ENCODE results near the gene PALMD.

The PALMD gene

DNA sequence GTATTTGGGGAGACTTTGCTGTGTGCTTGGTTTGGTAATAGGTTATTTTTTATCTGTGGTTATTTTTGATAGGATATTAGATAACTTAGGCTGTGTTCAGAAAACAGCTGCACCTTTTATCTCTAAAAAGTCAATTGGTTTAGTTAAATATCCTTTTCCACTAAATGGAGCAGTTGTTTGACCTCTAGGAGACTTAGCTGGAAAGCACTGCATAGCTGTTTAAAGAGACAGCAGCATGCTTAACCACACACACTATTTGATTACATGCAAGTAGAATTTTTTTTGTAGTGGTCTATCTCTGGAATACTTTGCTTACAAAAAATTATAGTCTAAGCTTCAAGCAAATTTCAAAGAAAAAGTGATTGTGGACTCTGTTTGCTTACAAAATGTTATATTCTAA is 6.5 kb upstream of the PALMD start:
- Histone ChIP-seq H3K36me3 (ENCODE audit: control insufficient read depth, insufficient read depth, low read length) (no peaks in the 10 kb centered on the region), H3K4me3 (ENCODE audit: low read depth, low read length) (no peak overlapping the region), H3K9me3 (ENCODE audit: control insufficient read depth, low read length) (no peaks in the 10 kb centered on the region), H3K27me3 (ENCODE audit: control insufficient read depth, insufficient read depth, low read length) (no peaks in the 10 kb centered on the region), H3K79me2 (no peaks in the 10 kb centered on the region), H3K27ac (no peak overlapping the region), H3K9ac (no peak overlapping the region), H2AFZ (no peak overlapping the region), H3K4me2 (ENCODE audit: low read length) (no peak overlapping the region), H3K4me1 (peaks cover 2% of the 10 kb centered on the region)
- TF ChIP-seq CTCF (IDR thresholded peaks at IDR 0.05) = no peak

DNA sequence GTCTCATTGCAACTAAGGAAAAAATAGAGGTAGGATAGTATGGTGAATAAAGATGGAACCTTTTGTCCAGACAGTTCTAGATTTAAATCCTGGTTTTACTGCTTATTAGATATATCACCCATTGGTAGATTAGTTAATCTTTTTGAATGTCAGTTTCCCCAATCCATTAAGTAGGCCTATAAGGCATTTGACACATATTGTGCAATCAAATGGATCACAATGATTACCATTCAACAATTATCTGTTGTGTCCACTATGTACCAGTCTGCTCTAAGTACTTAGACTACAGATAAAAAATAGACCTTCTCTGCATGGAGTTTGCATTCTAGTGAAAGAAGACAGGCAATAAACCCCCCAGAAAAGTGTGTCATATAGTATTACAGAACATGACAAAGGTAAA is 6.0 kb upstream of the PALMD start:
- Histone ChIP-seq H2AFZ (no peak overlapping the region), H3K4me2 (ENCODE audit: low read length) (no peak overlapping the region), H3K9me3 (ENCODE audit: control insufficient read depth, low read length) (no peaks in the 10 kb centered on the region), H3K4me3 (ENCODE audit: low read depth, low read length) (no peak overlapping the region), H3K4me1 (peaks cover 8% of the 10 kb centered on the region), H3K27me3 (ENCODE audit: control insufficient read depth, insufficient read depth, low read length) (no peaks in the 10 kb centered on the region), H3K36me3 (ENCODE audit: control insufficient read depth, insufficient read depth, low read length) (no peaks in the 10 kb centered on the region), H3K79me2 (no peaks in the 10 kb centered on the region), H3K9ac (no peak overlapping the region), H3K27ac (no peak overlapping the region)
- no peak for TF ChIP-seq CTCF (IDR thresholded peaks at IDR 0.05)

DNA sequence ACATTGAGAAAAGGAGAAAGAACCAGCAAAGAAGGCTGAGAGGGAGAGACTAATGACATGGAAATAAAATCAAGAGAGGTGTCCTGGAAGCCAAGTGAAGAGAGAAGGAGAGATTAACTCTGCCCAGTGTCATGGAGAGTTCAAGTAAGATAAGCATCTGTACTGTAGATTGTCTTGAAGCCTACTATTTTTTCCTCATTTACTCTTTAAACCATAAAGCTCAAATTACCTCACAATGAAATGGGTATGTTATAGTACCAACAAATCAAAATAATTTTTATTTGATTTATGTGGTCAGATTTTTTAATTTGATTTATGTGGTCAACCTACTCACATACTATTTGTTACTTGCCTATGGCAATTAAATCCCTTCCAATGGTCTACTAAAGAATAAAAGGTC is 5.2 kb upstream of the PALMD start:
- Histone ChIP-seq H3K4me1 (peaks cover 11% of the 10 kb centered on the region), H3K4me3 (ENCODE audit: low read depth, low read length) (no peak overlapping the region), H3K27ac (no peak overlapping the region), H2AFZ (no peak overlapping the region), H3K79me2 (no peaks in the 10 kb centered on the region), H3K9ac (no peak overlapping the region), H3K9me3 (ENCODE audit: control insufficient read depth, low read length) (no peaks in the 10 kb centered on the region), H3K4me2 (ENCODE audit: low read length) (no peak overlapping the region), H3K27me3 (ENCODE audit: control insufficient read depth, insufficient read depth, low read length) (no peaks in the 10 kb centered on the region), H3K36me3 (ENCODE audit: control insufficient read depth, insufficient read depth, low read length) (no peaks in the 10 kb centered on the region)
- no peak for TF ChIP-seq CTCF (IDR thresholded peaks at IDR 0.05)

GRCh38 chr1:99641558-99641957 is 4.4 kb upstream of the PALMD start:
- no peaks in the 10 kb centered on the region for H3K79me2 ChIP-seq
- H3K27ac ChIP-seq = no peak overlapping the region
- no peak overlapping the region for H3K4me3 ChIP-seq (ENCODE audit: low read depth, low read length)
- no peak overlapping the region for H3K4me2 ChIP-seq (ENCODE audit: low read length)
- H3K9me3 ChIP-seq (ENCODE audit: control insufficient read depth, low read length) = no peaks in the 10 kb centered on the region
- no peak overlapping the region for H3K9ac ChIP-seq
- no peak for TF ChIP-seq CTCF (IDR thresholded peaks at IDR 0.05)
- H3K4me1 ChIP-seq = peaks cover 11% of the 10 kb centered on the region
- H2AFZ ChIP-seq = no peak overlapping the region
- H3K27me3 ChIP-seq (ENCODE audit: control insufficient read depth, insufficient read depth, low read length) = no peaks in the 10 kb centered on the region
- no peaks in the 10 kb centered on the region for H3K36me3 ChIP-seq (ENCODE audit: control insufficient read depth, insufficient read depth, low read length)

DNA sequence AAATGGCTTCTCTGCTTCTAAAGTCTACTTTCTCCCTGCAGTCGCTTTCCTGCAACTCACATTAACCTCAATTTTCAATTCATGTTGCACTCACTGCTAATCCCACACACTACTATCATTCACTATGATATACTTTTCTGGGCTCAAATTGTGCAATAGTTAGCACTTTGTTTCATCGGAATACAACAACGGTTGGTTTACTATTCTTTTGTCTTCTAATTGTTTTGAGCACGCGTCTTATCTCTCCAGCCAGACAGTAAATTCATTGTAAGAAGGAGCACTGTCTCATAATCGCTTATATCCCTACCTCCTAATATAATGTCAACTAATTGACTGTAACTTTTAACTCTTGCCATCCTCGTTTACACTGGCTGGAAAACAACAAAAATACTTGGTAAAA is 3.9 kb upstream of the PALMD start:
- Histone ChIP-seq H3K4me3 (ENCODE audit: low read depth, low read length) (no peak overlapping the region), H3K27me3 (ENCODE audit: control insufficient read depth, insufficient read depth, low read length) (no peaks in the 10 kb centered on the region), H3K36me3 (ENCODE audit: control insufficient read depth, insufficient read depth, low read length) (no peaks in the 10 kb centered on the region), H3K27ac (no peak overlapping the region), H2AFZ (no peak overlapping the region), H3K79me2 (no peaks in the 10 kb centered on the region), H3K4me1 (peaks cover 11% of the 10 kb centered on the region), H3K4me2 (ENCODE audit: low read length) (no peak overlapping the region), H3K9ac (no peak overlapping the region), H3K9me3 (ENCODE audit: control insufficient read depth, low read length) (no peaks in the 10 kb centered on the region)
- no peak for TF ChIP-seq CTCF (IDR thresholded peaks at IDR 0.05)

Data from parathyroid adenoma (tissue), 2 donors.